Mesenteric fat pad (tissue), 1 donor: ENCODE results near the gene FBXO15. TPM values are rescaled to one million over a fixed set of nuclear protein-coding genes. Genes with fewer than 3 reads are reported as not detected.

Experiments
- DNase-seq: peaks from one replicate; pipeline ENCODE4 v3.0.0-alpha.2; 2020; ENCODE audit warnings: low spot score
- total RNA-seq: library from RNA; stranded (reverse); fragmentation: NEBNext Ultra II Directional; extraction: Animal tissue kit (Norgen Biotek cat#: 25700); gene quantifications from one replicate; pipeline ENCODE4 v1.2.1, GENCODE V29; 2021
- donor health status: DM: yes; HTN: yes; CAD: no.

The FBXO15 gene
- total RNA-seq, 1 donor from 2014 or later: 0.29 TPM

DNA sequence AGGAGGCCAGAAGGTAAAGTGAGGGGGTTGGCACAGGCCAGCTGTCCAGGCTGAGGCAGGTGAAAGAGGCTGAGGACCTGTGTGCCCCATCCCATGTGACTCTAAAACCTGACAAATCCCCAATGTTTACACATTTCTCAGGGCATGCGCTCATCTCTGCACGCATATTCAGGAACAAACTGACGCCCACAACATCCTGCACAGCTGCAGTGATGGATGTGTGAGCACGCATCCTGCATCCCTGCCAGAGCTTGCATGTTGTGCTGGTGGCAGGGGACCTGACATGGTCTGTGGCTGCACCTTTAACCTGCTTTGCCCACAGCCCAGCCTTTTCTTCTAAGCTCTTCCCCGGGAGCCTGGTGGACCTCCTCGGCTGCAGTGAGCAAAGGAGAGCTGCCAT, 83.1 kb downstream of the FBXO15 start:
- no peak for DNase-seq

GRCh38 chr18:74063557-74063956, 84.1 kb downstream of the FBXO15 start:
- DNase-seq: no peak

- no peak for DNase-seq
Observed at GRCh38 chr18:74063023-74063422, 84.6 kb downstream of the FBXO15 start.

GRCh38 chr18:74062037-74062436, 85.6 kb downstream of the FBXO15 start:
- DNase-seq: no peak

GRCh38 chr18:74060579-74060978, 87.1 kb downstream of the FBXO15 start:
- no peak for DNase-seq

DNA sequence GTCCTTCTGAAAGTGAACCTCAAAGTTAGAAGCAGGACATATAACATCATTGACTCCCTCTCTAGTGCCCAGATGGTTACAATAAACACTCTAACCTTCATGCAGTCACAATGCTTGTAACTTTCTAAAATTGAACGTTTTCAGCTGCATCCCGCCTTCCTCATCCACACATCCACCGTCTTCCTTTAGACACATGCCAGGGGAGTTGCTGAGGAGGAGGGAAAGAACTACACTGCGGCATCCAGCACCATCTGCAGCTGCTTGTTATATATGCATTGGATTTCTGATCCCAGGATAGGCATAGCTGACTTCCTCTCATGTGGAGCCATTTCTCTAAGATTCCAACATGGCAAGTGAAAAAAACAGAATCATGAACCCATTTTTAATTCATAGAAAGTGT, 96.8 kb downstream of the FBXO15 start:
- DNase-seq: no peak

- no peak for DNase-seq
Observed at GRCh38 chr18:74040459-74041332, 106.9 kb downstream of the FBXO15 start.

DNA sequence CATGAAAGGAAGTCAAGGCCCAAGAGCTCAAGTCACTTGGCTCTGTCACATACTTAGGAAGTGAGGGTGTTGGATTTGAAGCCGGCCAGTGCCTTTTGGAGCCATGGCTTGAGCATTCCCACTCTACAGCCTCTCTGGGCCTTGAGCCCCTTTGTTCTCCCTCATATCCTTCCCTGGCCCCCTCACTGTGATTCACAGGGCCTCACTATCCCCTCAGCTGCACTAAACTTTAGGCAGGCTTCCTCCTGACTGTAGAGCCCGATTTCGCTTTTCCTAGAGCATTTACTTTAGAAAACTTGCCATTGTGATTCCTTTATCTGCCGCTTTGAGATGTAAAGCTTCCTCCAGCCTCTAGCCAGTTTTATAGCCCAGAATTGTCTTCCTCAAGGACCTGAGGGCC, 107.6 kb downstream of the FBXO15 start:
- no peak for DNase-seq

GRCh38 chr18:74029161-74029560, 118.5 kb downstream of the FBXO15 start:
- DNase-seq: no peak

Other genes with a start within 250 kb of the FBXO15 start
- 28.9 TPM for gene TIMM21, start 689 bp upstream of the FBXO15 start, total RNA-seq
- 353 TPM for gene CYB5A, start 144.1 kb upstream of the FBXO15 start, total RNA-seq
- not detected for gene C18orf63, start 168.0 kb upstream of the FBXO15 start, total RNA-seq